Measurements from ENCODE around the gene PPM1D.
A peak's percentile ranks its signal among the peaks of the same experiment; 100 is the strongest.
"Not testable (repeated sequence)": the region's sequence is repeated elsewhere in the genome, so short reads cannot be mapped to it uniquely, and the experiment has no call there.

The PPM1D gene

DNA sequence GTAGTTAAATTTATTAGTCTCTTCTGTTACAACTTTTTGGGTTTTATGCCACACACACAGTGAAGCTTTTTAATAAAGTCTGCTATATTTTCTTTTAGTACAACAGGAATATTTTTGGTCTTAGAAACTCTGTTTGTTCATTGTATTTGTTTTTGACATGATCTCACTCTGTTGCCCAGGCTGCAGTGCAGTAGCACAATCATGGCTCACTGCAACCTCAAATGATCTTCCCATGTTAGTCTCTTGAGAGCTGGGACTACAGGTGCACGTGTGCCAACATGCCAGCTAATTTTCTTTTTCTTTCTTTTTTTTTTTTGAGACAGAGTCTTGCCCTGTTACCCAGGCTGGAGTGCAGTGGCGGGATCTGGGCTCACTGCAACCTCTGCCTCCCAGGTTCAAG lies 27.1 kb downstream of the PPM1D start:
- no peak for DNase-seq

DNA sequence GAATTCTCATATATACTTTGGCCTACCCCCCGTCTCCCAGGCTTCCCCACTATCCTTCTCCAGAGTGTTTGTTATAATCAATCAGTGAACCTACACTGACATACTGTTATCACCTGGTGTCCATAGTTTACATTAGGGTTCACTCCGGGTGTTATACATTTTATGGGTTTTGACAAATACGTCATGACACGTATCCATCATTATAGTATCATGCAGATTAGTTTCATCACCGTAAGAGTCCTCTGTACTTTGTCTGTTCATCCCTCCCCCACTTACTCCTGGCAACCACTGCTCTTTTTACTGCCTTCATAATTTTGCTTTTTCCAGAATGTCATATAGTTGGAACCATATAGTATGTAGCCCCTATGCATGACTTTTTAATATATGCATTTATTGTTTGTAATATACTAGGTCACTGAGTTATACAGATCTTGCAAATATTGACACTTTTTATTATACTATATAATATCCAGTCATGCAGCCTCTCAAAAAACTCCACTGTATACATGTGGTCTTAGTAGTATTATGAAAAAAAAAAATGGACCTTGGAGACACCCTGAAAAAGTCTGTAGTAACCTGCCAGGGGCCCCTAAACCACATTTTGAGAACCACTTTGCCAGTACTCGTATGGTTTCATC lies 28.4 kb downstream of the PPM1D start:
- DNase-seq = no peak

DNA sequence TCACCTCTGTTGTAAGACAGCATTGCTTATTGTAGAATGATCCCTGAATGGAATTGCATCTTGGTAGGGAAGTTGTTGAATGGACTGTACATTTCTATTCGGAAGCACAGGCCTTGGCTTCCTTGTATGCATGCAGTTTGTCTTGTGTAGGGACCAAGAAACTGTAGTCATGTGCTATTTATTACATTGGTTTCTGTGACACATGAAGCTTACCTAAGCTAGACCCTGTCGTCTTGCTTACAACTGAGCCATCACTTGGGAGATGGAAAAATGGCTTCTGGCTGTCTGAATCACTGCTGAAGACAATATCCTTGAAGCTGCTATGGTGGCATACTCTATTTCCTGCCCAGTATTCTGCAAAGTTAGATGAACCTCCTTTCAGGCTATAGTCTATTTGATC lies 29.1 kb downstream of the PPM1D start:
- DNase-seq = no peak

DNA sequence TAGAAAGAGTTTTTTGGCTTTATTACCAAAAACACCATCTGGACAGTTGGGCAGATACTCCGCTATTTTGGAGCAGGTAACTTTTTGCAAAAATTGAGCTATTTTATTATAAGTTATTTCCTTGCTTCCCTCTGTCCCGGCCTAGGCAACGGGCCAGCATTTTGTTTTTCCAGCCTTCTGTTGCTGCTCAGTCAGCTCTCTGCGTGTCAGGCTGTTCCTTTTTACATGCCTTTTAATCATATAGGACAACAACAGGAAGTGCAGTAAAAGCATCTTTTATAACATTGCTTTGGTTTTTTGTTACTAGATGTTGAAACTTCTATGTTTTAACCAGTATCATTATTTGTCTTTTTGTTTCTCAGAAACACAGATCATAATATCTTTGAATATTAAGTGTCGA lies 30.4 kb downstream of the PPM1D start:
- DNase-seq = no peak

DNA sequence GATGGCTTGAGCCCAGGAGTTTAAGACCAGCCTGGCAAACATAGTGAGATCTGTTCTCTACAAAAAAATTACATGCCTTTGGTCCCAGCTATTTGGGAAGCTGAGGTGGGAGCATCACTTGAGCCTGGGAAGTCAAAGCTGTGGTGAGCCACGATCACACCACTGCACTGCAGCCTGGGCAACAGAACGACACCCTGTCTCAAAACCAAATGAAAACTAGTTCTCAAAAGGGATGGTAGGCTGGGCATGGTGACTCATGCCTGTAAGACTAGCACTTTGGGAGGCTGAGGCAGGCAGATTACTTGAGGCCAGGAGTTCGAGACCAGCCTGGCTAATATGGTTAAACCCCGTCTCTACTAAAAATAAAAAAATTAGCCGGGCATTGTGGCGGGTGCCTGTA lies 31.1 kb downstream of the PPM1D start:
- no peak for DNase-seq

DNA sequence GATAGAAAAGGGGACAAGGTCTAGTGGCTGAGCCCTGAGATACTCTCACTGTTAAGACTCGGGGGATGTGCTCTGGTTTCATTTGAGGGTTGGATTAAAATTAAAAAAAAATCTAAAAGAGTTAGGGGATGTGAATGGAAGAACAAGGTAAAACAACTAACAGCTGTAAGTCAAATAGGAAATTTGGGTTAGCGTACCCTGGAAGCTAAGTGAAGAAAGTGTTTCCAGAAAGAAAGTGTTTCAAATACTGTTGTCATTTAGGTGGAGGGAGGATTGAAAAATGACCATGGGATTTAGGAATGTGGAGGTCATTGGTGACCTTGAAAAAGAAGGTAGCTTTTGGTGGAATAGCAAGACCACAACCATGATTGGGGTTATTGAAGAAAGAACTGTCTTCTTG lies 37.7 kb downstream of the PPM1D start:
- no peak for DNase-seq

DNA sequence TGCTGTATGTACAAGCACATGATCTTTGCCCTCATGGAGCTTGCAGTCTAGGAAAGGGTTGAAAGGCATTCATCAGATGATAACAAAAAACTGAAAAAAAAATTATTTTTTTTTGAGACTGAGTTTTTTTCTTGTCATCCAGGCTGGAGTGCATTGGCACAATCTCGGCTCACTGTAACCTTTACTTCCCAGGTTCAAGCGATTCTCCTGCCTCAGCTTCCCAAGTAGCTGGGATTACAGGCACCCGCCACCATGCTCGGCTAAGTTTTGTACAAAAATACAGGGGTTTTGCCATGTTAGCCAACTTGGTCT lies 39.0 kb downstream of the PPM1D start:
- DNase-seq = no peak

DNA sequence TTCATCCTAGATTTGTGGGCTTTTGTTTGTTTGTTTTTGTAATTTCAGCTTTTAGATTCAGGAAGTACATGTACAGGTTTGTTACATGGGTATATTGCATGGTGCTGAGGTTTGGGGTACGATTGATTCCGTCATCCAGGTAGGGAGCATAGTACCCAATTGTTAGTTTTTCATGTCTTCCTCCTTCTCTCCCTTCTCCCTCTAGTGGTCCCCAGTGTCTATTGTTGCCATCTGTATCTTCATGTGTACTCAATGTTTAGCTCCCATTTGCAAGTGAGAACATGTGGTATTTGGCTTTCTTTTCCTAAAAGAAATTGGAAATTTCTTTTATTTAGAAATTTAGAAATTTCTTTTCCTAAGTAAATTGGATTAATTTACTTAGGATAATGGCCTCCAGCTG lies 40.5 kb downstream of the PPM1D start:
- DNase-seq = no peak

DNA sequence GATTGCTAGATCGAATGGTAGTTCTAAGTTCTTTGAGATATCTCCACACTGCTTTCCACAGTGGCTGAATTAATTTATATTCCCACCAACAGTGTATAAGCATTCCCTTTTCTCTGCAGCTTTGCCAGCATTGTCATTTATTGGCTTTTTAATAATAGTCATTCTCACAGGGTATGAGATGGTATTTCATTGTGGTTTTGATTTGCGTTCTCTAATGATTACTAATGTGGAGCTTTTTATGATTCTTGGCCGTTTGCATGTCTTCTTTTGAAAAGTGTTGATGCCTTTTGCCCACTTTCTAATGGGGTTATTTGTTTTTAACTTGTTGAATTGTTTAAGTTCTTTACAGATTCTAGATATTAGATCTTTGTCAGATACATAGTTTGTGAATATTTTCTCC lies 41.1 kb downstream of the PPM1D start:
- no peak for DNase-seq

DNA sequence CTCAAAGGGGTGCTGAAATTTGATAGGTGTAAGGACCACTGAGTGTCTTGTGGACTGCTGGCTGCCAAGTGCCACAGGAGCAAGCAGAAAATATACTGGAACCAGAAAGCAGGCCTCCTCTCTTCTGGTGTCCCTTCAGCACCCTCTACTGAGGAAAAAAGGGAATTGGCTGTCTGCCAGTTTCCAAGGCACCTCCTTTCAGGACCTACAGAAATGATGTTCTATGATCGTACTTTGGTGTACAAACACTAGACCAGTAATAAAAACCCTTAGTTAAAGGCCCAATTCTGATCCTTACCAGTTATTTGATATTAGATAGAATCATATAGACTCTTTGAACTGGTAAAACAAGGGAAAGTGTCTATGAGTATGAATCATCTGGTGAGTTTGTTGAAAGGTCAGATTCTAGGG lies 41.8 kb downstream of the PPM1D start:
- DNase-seq = peak; percentile 37

DNA sequence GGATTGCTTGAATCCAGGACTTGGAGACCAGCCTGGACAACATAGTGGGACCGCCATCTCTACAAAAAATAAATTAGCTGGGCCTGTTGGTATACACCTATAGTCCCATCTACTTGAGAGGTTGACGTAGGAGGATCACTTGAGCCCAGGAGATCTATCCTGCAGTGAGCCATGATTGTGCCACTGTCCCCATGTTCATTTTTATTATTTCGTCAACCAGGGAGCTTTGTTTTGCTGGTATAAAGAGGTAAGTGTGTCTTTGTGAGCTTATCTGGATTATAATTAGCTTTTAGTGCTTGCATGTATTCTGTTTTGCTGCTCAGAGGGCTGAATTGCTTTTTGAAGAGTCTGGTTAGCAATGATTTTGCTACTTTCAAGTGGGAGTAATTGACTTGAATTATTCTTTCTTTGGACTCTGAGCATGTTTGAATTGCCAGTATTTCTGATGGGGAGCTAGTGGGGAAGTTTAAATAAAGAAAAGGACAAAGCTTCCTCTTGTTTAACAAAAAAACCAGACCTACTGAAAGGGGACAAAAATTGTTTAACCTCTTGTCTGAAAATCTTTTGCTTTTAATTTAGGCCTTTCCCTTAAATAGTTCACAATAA lies 46.0 kb downstream of the PPM1D start:
- no peak for DNase-seq

DNA sequence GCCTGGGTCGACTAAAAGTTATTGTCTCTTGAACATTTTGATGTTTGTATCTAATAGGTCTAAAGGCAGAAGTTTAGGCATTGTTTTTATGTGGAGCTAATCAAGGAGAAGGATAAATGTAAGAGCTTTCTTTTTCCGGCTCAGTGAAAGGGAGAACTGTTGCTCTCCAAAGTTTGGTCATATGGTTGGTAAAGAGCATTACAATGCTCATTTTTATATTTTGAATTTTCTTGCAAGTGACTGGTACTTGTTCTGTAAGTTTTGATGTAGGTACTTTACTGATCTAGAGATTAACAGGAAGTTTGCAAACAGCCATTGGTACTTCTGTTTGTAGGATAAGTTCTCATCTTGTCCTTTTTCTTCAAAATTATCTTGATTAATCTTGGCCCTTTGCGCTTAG lies 46.7 kb downstream of the PPM1D start:
- no peak for DNase-seq

DNA sequence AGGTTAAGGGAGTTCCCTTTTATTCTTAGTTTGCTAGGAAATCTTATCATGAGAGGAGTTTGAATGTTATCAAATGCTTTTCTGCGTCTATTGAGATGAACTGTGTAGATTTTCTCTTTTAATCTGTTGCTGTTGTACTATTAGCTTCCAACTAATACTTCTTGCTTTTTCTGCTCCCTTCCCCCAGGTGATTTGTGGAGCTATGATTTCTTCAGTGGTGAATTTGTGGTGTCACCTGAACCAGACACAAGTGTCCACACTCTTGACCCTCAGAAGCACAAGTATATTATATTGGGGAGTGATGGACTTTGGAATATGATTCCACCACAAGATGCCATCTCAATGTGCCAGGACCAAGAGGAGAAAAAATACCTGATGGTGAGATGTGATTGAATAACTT lies 47.7 kb downstream of the PPM1D start:
- DNase-seq = no peak

DNA sequence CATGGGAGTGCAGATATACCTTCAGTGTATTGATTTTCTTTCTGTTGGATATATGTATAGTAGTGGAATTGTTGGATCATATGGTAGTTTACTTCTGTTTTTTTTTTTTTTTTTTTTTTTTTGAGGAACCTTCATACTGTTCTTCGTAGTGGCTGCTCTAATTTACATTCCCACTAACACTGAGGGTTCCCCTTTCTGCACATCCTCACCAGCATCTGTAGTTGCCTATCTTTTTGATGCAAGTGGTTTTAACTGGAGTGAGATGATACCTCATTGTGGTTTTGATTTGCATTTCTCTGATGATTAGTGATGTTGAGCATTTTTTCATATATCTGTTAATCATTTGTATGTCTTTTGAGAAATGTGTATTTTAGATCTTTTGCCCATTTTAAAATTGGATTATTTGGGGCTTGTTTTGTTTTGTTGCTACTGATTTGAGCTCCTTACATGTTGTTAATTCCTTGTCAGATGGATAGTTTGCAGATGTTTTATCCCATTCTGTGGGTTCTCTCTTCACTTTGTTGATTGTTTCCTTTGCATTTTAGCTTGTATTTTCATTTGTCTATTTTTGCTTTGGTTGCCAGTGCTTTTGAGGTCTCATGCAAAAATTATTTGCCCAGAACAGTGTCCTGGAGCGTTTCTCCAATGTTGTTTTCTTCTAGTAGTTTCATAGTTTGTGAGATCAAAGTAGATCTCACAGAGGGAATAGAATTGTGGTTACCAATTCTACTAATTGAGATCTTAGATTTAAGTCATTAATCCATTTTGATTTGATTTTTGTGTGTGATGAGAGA lies 52.7 kb downstream of the PPM1D start:
- no peak for DNase-seq

DNA sequence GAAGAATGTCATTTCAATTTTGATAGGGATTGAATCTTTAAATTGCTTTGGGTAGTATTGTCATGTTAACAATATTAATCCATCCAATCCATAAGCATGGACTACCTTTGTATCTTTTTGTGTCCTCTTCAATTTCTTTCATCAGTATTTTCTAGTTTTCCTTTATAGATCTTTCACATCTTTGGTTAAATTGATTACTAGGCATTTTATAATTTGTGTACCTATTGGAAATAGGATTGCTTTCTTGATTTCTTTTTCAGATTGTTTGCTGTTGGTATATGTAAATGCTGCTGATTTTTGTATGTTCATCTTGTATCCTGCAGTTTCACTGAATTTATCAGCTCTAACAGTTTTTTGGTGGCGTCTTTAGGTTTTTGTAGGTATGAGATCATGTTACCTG lies 53.6 kb downstream of the PPM1D start:
- DNase-seq = no peak

DNA sequence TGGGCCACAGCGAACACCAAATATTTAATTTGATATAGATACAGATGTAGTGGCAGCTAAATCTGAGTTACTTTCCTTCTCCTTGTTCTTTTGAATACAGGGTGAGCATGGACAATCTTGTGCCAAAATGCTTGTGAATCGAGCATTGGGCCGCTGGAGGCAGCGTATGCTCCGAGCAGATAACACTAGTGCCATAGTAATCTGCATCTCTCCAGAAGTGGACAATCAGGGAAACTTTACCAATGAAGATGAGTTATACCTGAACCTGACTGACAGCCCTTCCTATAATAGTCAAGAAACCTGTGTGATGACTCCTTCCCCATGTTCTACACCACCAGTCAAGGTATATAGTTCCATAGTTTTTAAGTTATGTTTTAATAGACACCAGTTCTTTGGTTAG lies 56.5 kb downstream of the PPM1D start:
- DNase-seq = no peak

DNA sequence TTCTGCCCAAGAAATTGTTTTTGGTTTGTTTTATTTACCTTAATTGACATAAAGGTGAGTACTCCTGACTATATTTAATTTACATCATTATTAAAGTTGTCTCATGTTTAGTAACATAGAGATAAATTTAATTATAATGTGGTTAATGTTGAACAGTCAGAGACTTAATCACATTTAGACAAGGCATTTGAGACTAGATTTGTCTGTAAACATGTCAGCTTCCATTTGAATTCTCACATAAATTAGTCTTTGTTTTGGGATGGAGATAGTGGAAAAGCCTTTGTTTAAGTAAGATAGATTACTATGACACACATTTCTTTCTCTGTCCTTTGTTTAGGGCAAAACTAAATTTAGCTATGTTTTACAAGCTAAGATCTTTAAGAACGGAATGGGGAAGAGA lies 59.2 kb downstream of the PPM1D start:
- DNase-seq = no peak

DNA sequence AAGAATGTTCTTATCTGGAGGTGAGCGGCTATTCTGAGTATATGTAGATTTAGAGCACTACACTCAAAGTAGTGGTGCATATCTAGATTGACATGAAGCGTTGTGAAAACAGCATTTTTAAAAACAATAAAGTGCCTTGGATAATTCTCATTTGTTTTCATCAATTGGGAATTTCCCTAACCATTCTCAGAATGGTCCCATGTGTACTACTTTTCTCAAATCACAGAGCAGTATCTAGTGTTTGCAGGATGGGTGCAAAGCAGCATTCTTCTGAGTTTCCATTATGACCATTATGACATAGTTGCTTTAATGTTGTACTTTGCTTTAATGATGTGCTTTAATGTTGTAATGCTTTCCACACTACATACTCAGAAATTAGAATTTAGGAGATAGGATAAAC lies 61.5 kb downstream of the PPM1D start:
- no peak for DNase-seq

DNA sequence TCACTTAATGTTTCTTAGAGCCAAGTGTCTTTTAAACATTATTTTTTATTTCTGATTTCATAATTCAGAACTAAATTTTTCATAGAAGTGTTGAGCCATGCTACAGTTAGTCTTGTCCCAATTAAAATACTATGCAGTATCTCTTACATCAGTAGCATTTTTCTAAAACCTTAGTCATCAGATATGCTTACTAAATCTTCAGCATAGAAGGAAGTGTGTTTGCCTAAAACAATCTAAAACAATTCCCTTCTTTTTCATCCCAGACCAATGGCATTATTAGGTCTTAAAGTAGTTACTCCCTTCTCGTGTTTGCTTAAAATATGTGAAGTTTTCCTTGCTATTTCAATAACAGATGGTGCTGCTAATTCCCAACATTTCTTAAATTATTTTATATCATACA lies 64.0 kb downstream of the PPM1D start:
- DNase-seq = no peak

DNA sequence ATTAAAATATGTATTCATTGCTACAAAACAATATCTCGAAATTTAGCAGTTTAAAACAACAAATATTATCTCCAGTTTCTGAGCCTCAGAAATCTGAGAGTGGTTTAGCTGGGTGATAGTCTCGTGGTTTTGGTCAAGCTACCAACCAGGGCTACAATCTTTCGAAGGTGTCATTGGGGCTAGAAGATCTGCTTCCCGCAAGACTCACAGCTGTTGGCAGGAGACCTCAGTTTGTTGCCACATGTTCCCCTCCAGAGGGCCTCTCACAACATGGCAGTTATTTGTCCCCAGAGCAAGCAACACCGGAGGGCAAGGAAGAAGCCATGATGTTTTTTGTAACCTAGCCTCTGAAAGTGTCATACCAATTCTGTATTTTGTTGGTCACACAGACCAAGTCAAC lies 65.6 kb downstream of the PPM1D start:
- no peak for DNase-seq

DNA sequence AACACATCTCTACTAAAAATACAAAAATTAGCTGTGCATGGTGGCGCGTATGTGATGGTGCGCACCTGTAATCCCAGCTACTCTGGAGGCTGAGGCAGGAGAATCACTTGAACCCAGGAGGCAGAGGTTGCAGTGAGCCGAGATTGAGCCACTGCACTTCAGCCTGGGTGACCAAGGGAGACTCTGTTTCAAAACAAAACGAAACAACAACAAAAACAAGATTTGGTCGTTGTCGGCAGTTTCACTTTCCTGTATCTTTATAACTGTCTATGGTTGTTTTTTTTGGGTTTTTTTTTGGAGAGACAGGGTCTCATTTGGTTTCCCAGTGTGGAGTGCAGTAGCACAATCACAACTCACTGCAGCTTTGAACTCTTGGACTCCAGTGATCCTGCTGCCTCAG lies 68.7 kb downstream of the PPM1D start:
- not testable (repeated sequence) for DNase-seq

DNA sequence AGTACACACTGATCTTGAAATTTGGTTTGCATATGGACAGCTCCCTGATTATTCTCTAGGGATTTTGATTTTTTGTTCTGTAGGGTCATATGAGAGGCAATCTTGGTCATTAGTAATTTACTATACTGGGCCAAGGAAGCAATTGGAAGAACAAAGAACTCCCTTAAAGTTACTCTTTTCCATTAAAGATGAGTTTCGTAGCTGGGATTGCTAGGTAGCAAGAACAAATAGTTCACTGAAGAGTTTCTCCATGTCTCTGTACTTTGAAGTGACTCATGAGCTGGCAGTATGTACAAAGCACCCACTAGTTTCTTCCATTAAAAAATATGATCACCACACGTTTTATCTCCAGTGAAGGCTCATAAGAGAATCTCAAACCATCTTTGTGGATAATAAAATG lies 71.5 kb downstream of the PPM1D start:
- no peak for DNase-seq

DNA sequence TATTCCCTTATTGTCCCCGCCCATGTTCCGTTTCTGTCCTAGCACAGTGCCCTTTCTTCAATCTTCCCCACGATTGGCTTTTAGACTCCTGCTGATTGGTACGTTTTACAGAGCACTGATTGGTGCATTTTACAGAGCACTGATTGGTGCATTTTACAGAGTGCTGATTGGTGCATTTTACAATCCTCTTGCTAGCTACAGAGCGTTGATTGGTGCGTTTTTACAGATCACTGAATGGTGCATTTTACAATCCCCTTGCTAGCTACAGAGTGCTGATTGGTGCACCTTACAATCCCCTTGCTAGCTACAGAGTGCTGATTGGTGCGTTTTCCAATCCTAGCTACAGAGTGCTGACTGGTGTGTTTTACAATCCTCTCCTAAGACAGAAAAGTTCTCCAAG lies 74.6 kb downstream of the PPM1D start:
- not testable (repeated sequence) for DNase-seq

DNA sequence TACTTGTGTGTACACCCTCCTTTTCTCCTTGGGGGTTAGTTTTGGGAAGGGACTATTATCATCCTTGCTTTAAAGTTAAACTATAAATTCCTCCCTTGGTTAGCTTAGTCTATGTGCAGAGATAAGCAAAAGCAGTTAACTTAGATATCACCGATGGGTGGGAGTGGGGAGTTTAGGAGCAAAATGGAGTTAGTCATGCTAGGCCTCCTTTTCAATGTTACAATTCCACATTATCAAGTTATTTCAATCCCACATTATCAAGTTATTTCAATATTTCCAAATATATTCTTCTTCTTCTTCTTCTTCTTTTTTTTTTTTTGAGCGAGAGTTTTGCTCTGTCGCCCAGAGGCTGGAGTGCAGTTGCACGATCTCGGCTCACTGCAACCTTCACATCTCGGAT lies 76.0 kb downstream of the PPM1D start:
- DNase-seq = no peak

All from NCI-H2171 (cell line).